Measurements from ENCODE around the gene GALNTL6. TPM values are rescaled to one million over a fixed set of nuclear protein-coding genes. Genes with fewer than 3 reads are reported as not detected.

GALNTL6 gene
- total and polyA plus RNA-seq, 2 donors (not counting 1 experiment from before 2014, with no cell fraction given) = 0.99 to 1.1 TPM

GRCh38 chr4:172578712-172579111 lies 765.5 kb downstream of the GALNTL6 start:
- H4K20me1 ChIP-seq (ENCODE audit: control insufficient read depth, insufficient read depth, low read length, poor library complexity, severe bottlenecking) = no peaks in the 10 kb centered on the region
- Mint-ChIP-seq H3K27ac (no peak overlapping the region), H3K4me1 (peaks cover 2% of the 10 kb centered on the region), H3K27me3 (no peaks in the 10 kb centered on the region), H3K4me3 (no peak overlapping the region), H3K9me3 (ENCODE audit: insufficient read depth) (no peaks in the 10 kb centered on the region)
- CTCF ChIA-PET = no interaction called here
- no peak overlapping the region for H2AFZ ChIP-seq (ENCODE audit: insufficient read depth, low read depth, low read length, poor library complexity, severe bottlenecking)
- intact Hi-C loops (cut with micrococcal nuclease) = no loop called here
- H3K9ac ChIP-seq (ENCODE audit: low read length) = no peak overlapping the region
- WGBS (ENCODE audit: insufficient coverage) = no CpG with 5 or more reads among the region's 3 CpGs
- H3K27me3 ChIP-seq (replicated peaks in 1 of 4; ENCODE audit: control extremely low read depth in 1 of 4, control insufficient read depth in 3 of 4, insufficient read depth in 4 of 4, low read length in 3 of 4) = no peaks in the 10 kb centered on the region
- no peak overlapping the region for H3K4me3 ChIP-seq (ENCODE audit: control extremely low read depth in 1 of 5, extremely low read depth in 1 of 5, insufficient read depth in 1 of 5, low read depth in 2 of 5, low read length in 4 of 5)
- no peaks in the 10 kb centered on the region for H3K36me3 ChIP-seq (replicated peaks in 1 of 2; ENCODE audit: control extremely low read depth in 1 of 2, control insufficient read depth in 1 of 2, extremely low read depth in 1 of 2, insufficient read depth in 2 of 2, low read length in 1 of 2)
- H3K4me2 ChIP-seq (replicated peaks; ENCODE audit: low read depth, low read length, poor library complexity, severe bottlenecking) = no peak overlapping the region
- no peaks in the 10 kb centered on the region for H3K9me3 ChIP-seq (ENCODE audit: control extremely low read depth in 1 of 3, control insufficient read depth in 2 of 3, insufficient read depth in 1 of 3, low read length in 2 of 3)
- no peak overlapping the region for H3K27ac ChIP-seq (ENCODE audit: low read length in 2 of 2)
- TF ChIP-seq CTCF (IDR thresholded peaks at IDR 0.05) = no peak
- TF ChIP-seq EZH2 (IDR thresholded peaks at IDR 0.05; ENCODE audit: borderline replicate concordance, insufficient read depth, low read depth, low read length, poor library complexity, severe bottlenecking) = no peak
- no peaks in the 10 kb centered on the region for H3K79me2 ChIP-seq (ENCODE audit: control insufficient read depth, insufficient read depth, low read length)
- ATAC-seq (ENCODE audit: low read depth) (no peak), DNase-seq (no peak)
- POLR2A ChIA-PET = no interaction called here
- no peaks in the 10 kb centered on the region for H3K4me1 ChIP-seq (ENCODE audit: control insufficient read depth in 2 of 2, insufficient read depth in 2 of 2, low read length in 2 of 2)

- ChIA-PET CTCF (no interaction called here), POLR2A (no interaction called here)
- no peak for DNase-seq
- 83% methylated on average over 1 of the region's 2 CpGs for WGBS (ENCODE audit: insufficient coverage)
- Mint-ChIP-seq H3K4me1 (no peaks in the 10 kb centered on the region), H3K27ac (no peak overlapping the region), H3K4me3 (no peak overlapping the region), H3K9me3 (ENCODE audit: insufficient read depth) (no peaks in the 10 kb centered on the region), H3K27me3 (no peaks in the 10 kb centered on the region)
- Histone ChIP-seq H3K27me3 (replicated peaks in 1 of 4; ENCODE audit: control extremely low read depth in 1 of 4, control insufficient read depth in 3 of 4, insufficient read depth in 4 of 4, low read length in 3 of 4) (no peaks in the 10 kb centered on the region), H3K27ac (ENCODE audit: low read length in 2 of 2) (no peak overlapping the region), H3K4me3 (ENCODE audit: control extremely low read depth in 1 of 5, extremely low read depth in 1 of 5, insufficient read depth in 1 of 5, low read depth in 2 of 5, low read length in 4 of 5) (no peak overlapping the region), H2AFZ (ENCODE audit: insufficient read depth, low read depth, low read length, poor library complexity, severe bottlenecking) (no peak overlapping the region), H4K20me1 (ENCODE audit: control insufficient read depth, insufficient read depth, low read length, poor library complexity, severe bottlenecking) (no peaks in the 10 kb centered on the region), H3K9ac (ENCODE audit: low read length) (no peak overlapping the region), H3K36me3 (replicated peaks in 1 of 2; ENCODE audit: control extremely low read depth in 1 of 2, control insufficient read depth in 1 of 2, extremely low read depth in 1 of 2, insufficient read depth in 2 of 2, low read length in 1 of 2) (no peaks in the 10 kb centered on the region), H3K4me1 (ENCODE audit: control insufficient read depth in 2 of 2, insufficient read depth in 2 of 2, low read length in 2 of 2) (no peaks in the 10 kb centered on the region), H3K79me2 (ENCODE audit: control insufficient read depth, insufficient read depth, low read length) (no peaks in the 10 kb centered on the region), H3K9me3 (ENCODE audit: control extremely low read depth in 1 of 3, control insufficient read depth in 2 of 3, insufficient read depth in 1 of 3, low read length in 2 of 3) (peaks cover 0 to 3% (median 0%) of the 10 kb centered on the region in 3 donors), H3K4me2 (replicated peaks; ENCODE audit: low read depth, low read length, poor library complexity, severe bottlenecking) (no peak overlapping the region)
- ATAC-seq (ENCODE audit: low read depth) = no peak
- no peak for TF ChIP-seq CTCF (IDR thresholded peaks at IDR 0.05)
- TF ChIP-seq EZH2 (IDR thresholded peaks at IDR 0.05; ENCODE audit: borderline replicate concordance, insufficient read depth, low read depth, low read length, poor library complexity, severe bottlenecking) = no peak
- intact Hi-C loops (cut with micrococcal nuclease) = no loop called here
Measured at GRCh38 chr4:172584816-172585215, 771.6 kb downstream of the GALNTL6 start.
